HG03575 (cell line): ENCODE measurements around the gene ADCYAP1R1.
"Not testable (repeated sequence)": the region's sequence is repeated elsewhere in the genome, so short reads cannot be mapped to it uniquely, and the experiment has no call there.

Source experiments
- ATAC-seq: cut with Tn5 transposase; IDR thresholded peaks from one replicate; pipeline ENCODE4 v1.9.1; 2021; ENCODE audit not compliant: unreplicated experiment, insufficient number of reproducible peaks, low FRiP score; ENCODE audit errors: extremely low read depth

ADCYAP1R1 gene

DNA sequence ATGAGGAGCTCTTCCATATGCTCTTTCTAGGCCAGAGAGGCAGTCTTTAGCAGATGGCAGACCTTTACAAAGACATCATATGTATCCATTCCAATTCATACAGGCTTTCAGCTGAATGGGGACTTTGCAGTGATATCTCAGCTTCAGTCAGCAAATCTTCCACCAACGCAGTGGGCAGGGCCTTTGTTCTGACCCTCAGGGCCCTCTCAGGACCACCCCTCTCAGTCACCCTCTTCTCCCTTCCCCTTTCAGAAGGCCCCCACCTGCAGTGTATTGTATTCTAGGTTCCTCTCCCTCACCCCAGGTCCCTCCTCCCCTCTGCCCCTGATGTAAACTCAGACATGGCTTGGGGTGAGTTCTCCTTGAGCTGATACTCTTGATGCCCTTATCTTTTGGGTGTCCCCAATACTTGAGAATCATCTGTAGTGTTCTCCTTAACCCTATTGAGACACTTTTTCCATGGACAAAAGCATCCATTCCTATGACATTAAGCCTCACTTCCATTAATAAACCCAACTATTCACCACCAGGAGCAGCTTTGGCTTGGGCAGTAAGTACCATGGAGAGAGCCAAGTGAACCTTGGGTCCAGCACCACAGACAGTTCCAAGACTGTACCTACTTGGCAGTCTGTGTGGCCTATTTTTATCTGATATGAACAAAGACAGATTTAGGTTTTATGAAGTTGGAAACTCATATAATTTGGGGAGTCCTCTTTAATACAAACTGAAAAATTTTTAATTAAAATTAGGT lies 62.7 kb downstream of the ADCYAP1R1 start:
- no peak for ATAC-seq

DNA sequence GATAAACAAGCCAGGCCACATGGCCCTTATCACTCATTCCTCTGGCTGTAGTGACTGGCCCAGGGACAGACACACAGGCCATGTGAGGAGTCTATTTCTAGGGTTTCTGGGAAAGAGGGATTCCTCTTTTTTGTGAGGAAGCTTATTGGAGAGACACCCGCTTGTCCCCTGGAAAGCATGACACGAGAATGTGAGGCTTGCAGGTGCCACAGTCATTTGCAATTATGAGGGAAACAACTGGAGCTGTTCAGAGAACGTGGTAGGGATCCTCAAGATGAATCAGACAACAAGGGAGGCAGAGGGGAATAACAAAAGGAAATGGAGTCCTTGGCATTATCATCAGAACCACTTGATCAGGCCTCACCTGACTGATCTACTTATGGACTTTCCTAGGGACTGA lies 64.5 kb downstream of the ADCYAP1R1 start:
- no peak for ATAC-seq

DNA sequence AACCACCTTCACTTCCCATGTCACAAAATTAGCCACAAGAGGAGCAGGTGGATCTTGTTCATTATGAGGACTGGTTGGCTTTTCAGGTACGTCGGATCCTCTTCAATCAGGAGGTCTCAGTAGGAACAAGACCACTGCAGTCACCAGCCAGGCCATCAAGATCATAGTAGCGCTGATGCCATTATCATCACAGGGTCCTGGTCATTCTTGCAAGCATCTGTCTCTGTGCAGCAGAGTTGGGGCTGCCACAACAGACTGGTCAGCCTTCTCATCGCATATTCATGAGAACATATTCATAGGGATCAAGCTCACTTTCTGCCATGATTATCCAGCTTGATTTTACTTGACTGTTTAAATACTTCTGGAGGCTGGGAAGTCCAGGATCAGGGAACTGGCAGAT lies 67.1 kb downstream of the ADCYAP1R1 start:
- no peak for ATAC-seq

DNA sequence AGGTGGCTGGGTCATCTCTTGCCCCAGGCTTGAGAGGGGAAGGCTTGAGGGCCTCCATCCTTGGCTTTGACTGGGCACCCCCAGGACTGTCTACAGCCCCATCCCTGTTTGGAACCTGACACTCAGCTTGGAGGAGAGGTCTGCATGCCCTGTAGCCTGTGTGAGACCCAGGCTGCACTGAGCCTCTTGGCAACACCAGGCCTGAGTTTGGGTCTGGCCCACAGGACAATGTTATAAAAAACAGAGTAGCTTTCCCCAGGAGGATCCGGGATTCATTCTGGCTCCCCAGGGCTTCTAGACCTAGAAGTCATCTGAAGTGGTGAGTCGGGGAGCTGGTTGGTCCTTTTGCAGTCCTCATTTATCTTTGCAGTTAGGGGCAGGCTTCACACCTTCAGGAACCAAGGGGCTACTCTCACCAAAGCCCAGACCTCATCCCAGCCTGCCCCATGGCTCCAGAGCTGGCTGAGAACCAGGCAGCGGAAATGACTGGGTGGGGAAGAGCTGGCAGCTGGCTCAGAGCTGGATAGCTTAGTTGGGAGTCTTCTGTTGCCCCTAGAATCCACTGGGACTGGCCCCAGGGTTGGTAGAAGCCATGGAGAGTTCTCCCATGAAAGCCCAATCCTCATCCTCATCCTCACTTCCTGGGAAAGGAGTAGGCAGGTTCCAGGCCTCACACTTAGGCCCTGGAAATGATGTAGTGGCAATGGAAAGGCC lies 68.8 kb downstream of the ADCYAP1R1 start:
- ATAC-seq, result no peak

DNA sequence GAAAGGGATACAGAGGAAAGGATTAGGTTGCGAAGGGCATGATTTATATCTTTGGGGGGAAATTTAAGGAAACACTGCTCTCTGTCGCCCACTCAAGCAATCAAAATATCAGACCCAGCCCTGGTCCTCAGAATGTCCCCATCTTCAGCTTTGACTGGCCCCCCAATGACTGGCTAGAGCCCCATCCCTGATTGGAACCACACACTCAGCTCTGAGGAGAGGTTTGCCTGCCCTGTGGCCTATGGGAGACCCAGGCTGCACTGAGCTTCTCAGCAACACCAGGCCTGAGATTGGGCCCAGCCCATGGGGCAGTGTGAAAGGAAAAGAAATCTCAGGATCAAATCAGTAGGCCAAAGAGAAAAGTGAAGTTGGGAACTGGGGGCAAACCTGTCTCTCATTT lies 69.5 kb downstream of the ADCYAP1R1 start:
- no peak for ATAC-seq

DNA sequence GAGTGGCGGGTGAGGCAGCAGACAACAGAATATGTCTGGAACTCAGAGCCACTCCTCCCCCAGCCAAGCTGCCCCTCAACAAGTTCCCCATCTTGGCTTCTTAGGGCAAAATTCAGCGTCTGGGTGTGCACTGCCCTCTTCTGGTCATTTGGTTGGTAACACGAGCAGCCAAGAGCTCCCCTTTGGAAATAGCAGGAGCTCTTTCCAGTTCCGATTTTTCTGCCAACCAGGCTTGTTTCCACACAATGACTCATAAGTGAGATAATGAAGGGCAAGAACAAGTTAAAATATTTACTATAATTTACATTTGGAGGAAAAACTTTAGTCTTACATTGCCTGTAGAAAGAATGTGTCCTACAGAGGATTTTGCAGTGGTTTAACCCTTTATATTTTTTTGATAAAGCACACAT lies 70.5 kb downstream of the ADCYAP1R1 start:
- no peak for ATAC-seq

DNA sequence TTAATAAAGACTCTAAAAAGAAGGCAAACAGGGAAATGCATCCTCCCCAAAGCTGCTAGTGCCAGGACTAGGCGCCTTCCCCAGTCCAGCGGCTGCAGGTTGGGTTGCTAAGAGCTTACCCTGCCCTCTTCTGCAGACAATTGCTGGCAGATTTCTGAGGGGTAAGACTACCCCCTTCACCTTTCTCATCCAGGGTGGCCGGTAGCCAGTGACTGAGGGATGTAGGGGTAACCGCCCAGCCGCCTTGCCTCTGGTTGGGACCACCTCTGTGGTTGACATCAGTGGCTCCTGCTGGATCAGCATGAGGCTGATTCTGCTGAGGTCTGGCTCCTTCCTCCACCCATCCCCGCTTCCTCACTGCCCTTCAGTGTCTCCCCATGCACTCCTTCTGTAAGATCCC lies 71.2 kb downstream of the ADCYAP1R1 start:
- ATAC-seq, result no peak

DNA sequence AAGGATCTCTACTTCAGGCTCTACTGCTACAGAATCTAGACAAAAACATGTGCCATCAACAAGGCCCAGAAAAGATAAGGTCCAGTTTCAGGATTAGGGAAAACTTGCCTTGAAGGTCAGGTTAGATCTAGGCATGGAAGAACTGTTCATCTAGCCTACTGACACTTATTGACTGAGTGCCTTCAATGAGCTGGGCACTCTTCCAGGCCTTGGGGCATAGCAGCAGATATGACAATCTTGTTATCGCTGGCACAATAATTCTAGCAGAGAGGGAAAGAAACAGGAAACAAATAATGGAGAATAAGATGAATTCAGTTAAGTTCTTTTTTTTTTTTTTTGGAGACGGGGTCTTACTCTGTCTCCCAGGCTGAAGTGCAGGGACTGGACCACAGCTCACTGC lies 71.6 kb downstream of the ADCYAP1R1 start:
- ATAC-seq, result no peak

DNA sequence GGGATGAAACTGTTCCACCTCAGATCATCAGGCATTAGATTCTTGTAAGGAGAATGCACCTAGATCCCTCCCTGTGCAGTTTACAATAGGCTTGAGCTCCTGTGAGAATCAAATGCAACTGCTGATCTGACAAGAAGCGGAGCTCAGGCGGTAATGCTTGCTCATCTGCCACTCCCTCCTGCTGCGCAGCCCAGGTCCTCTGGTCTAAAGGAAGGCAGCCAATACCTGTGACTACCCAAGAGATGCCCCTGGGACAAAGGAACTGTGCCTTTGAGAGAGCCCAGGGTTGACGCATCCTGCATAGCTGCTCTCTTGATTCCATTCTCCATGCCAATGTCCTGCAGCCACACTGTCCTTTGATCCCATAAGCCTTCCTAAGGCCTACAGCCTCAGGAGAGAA lies 73.1 kb downstream of the ADCYAP1R1 start:
- ATAC-seq, result no peak

DNA sequence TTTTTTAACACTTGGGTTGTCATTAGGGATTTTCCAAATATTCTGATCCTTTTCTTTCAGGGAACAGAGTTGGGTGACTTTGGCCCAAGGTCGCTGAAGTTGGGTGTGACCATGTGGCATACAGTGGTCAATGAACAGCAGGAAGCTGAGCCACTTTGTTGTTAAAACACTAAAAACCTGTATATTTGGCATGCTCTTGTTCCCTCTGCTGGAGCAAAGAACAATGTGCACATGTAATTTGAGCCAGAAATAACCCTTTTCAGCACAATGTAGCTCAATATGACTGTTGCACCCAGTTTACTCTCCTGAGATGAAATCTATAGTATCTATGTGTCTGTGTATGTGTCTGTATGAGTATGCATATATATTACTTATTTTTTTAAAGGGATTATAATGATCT lies 74.9 kb downstream of the ADCYAP1R1 start:
- ATAC-seq, result no peak

DNA sequence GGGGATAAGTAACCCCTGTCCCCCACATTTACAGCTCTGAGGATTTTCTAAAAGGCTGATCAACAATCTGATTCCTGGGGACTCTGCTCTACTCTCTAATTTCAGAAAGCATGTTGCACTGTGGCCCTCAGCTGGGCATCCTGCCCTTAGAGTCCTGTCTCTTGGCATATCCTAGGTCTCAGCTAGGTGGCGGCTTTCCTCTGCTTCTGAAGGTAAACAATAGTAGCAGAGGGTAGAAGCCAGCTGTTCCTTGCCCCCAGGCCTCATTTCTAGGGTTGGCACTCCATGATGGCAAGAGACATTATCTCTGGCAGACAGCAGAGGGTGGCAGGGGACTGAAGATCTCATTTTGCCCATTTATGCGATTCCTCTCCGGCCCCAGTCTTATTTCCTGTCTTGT lies 77.0 kb downstream of the ADCYAP1R1 start:
- no peak for ATAC-seq

DNA sequence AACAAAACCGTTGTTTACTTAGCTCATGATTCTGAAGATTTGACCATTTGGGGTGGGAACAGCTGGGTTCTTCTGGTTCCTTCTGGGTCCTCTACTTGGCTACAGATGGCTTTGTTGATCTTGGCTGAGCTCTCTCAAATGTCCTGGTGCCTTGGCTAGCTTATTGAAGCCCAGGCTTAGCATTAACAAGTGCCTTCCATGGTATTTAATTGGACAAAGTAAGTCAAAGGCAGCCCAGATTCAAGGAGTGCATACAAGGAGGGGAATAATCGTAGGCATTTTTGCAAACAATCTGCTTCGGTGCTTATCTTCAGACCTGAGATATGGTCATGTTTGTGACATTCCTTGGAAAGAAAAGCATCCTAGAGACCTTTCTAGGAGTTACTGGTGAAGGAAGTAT lies 81.4 kb downstream of the ADCYAP1R1 start:
- no peak for ATAC-seq

DNA sequence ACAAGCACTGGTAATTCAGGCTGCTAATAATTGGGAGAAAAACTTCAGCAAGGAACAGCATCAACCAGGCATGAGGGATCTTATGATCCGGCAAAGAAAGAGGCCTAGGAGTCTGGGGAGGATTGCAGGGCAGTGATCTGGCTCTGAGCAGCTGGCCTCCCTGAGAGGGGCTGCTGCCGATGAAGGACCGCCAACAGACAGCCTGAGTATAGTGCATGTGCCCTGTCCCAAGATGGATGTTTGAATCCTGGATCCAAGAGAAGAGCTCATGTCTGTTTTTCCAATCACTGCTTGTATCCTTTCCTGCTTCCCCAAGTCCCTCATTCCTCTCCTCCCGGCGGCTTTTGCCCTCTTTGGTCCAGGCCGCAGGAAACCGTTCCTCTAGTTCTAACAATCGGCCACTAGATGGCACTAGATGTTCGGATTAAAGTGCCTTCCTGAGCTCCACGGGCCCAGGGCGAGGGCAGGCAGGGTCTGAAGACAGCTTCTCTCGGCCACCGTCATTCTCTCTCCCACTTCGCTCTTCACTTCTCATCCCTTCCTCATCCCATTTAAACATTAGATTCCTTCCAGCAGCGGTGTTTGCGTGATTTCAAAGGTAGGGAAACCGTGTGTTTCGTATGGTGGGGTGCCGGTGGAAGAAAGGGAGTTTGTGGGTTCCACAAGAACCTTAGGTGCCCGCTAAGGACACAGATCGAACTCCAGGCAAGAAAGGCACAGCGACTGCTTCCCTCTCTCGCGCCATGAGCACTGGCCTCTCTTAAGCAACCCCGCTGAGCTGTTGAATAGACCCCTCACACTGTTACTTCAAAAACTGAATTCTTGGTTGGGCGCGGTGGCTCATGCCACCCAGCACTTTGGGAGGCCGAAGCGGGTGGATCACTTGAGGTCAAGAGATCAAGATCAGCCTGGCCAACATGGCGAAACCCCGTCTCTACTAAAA lies 82.4 kb downstream of the ADCYAP1R1 start:
- peak; percentile 61 for ATAC-seq

DNA sequence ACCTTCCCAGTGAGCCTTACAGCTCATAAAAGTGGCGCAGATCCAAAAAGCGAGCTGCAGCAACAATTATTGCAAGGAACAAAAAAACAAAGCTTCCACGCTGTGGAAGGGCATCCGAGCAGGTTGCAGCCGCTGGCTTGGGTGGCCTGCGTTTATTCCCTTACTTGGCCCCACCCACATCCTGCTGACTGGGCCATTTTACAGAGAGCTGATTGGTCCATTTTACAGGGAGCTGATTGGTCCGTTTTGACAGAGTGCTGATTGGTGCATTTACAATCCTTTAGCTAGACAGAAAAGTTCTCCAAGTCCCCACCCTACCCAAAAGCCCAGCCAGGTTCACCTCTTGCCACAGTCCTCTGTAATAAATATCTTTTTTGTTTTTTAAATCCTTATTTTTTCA lies 85.1 kb downstream of the ADCYAP1R1 start:
- no peak for ATAC-seq

DNA sequence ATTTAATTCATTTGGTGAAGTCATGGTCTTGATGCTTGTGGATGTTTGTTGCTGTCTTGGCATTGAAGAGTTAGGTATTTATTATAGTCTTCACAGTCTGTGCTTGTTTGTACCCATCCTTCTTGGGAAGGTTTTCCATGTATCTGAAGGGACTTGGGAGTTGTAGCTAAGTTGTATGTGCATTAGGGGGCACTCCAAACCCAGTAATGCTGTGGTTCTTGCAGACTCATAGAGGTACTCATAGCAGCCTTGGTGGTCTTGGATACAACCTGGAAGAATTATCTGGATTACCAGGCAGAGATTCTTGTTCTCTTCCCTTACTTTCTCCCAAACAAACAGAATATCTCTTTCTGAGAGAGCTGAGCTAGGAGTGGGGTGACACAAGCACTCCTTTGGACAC lies 93.2 kb downstream of the ADCYAP1R1 start:
- no peak for ATAC-seq

DNA sequence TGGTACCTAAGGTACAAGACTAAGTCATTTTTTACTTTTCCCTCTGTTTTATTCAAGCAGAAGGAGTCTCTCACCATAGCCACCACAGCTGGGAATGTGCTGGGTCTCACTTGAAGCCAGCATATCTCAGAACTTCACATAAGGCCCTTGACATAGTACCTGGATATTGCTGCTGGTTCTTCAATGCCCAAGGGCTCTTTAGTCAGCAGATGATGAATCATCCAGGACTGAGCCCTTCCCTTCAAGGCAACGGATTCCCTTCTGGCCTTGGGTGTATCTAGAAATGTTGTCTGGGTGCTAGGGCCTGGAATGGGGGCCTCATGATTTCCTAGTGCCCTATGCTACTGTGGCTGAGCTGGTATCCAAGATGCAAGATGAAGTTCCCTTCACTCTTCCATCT lies 93.9 kb downstream of the ADCYAP1R1 start:
- ATAC-seq, result no peak

DNA sequence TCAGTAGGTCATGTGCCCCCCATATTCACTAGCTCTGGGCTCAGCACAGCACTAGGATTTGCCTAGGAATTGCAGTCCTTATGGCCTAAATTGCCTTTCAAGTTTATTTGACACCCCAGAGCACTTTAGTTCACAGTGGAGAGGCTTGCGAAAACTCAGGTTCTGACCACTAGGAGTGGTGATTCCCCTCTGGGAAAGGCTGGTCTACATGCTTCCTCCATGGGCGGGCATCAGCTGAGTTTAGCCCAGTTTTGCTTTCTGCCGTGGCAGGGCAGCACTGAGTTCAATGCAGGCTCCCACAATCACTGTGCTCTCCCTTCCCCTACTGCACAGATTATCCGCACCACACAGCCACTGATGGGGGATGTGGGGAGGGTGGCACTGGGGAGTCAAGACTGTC lies 94.4 kb downstream of the ADCYAP1R1 start:
- no peak for ATAC-seq

DNA sequence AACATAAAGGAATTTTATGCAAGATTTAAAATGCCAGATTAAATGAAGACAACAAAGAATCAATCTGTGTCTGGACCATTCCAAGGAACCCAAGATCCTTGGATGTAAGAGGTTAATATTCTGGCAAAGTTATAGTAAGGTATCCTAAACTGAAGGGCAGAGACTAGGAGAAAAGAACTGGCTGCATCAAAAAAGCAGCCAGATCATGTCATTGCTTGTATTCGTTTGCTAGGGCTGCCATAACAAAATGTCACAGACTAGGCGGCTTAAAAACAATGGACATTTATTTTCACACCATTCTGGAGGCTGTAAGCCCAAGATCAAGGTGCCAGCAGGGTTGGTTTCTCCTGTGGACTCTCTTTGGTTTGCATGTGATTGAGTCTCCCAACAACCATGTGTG lies 99.7 kb downstream of the ADCYAP1R1 start:
- no peak for ATAC-seq

DNA sequence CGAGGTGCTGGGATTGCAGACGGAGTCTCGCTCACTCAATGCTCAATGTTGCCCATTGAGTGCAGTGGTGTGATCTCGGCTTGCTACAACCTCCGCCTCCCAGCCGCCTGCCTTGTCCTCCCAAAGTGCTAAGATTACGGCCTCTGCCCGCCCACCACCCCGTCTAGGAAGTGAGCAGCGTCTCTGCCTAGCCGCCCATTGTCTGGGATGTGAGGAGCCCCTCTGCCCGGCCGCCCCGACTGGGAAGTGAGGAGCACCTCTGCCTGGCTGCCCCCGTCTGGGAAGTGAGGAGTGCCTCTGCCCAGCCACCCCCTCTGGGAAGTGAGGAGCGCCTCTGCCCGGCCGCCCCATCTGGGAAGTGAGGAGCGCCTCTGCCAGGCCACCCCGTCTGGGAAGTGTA lies 101.2 kb downstream of the ADCYAP1R1 start:
- not testable (repeated sequence) for ATAC-seq

DNA sequence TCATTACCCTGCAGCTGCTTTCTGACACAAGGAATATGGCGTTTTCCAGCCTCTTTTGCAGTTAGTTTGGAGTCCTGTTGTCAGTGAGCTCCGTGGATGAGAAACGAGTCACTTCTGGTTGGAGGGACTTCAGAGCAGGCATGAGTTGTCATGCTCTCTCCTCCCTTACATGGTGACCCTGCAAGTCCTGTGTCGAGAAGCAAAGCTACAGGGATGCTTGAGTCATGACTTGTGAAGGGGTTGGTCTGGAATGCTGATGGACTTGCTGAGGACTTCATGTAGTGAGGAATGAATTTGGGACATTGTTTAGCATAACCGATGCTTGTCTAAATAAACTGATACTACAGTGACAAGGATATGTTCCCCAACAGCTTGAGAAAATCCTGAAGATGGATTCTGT lies 108.8 kb downstream of the ADCYAP1R1 start:
- ATAC-seq, result no peak
